ENCODE data around the gene RNASE8. TPM values are rescaled to one million over a fixed set of nuclear protein-coding genes. Genes with fewer than 3 reads are reported as not detected.
"Not testable (repeated sequence)": the region's sequence is repeated elsewhere in the genome, so short reads cannot be mapped to it uniquely, and the experiment has no call there.

The RNASE8 gene
- total RNA-seq, 1 experiment from 2014 or later = not detected

DNA sequence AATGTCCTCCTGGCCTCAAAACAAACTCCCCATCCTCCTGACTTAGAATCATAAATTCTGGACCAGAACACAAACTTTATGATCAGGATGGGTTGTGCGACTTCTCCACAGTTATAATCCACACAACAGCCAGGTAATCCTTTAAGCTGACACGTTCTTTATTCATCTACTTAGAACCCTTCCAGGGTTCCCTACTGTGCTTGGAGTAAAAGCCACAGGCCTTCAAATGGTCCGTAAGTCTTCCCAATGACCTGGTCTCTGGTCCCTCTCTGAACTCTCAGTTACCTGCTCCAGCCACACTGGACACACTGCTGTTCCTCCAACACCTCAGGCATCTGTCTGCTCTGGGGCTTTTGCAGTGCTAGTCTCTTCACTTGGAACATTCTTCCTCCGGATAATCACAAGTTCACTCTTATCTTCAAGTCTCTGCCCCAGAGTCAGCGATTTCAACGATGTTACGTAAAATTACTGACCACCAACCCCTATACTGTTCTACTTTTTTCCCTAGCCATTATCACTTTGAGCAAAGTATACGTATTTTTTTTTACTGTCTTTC is 17.2 kb upstream of the RNASE8 start:
- H3K4me1 ChIP-seq = peaks cover 24% of the 10 kb centered on the region
- no peaks in the 10 kb centered on the region for H3K9me3 ChIP-seq
- Mint-ChIP-seq H3K27ac (ENCODE audit: unreplicated experiment) (no peak overlapping the region), H3K27me3 (ENCODE audit: insufficient read depth, unreplicated experiment) (peaks cover 16% of the 10 kb centered on the region), H3K4me1 (ENCODE audit: low read depth, unreplicated experiment) (peaks cover 21% of the 10 kb centered on the region), H3K9me3 (ENCODE audit: unreplicated experiment) (no peaks in the 10 kb centered on the region), H3K36me3 (ENCODE audit: insufficient read depth, unreplicated experiment) (no peaks in the 10 kb centered on the region), H3K4me3 (ENCODE audit: unreplicated experiment) (no peak overlapping the region)
- H3K27me3 ChIP-seq (replicated peaks; ENCODE audit: control insufficient read depth, insufficient read depth, low read length) = no peaks in the 10 kb centered on the region
- no peak for TF ChIP-seq CTCF (IDR thresholded peaks at IDR 0.05; ENCODE audit: insufficient read depth in 1 of 2, low read depth in 1 of 2, low read length in 1 of 2, severe bottlenecking in 1 of 2, unreplicated experiment in 1 of 2)
- DNase-seq = no peak
- CTCF ChIA-PET = interaction anchor here (0.8 to 4.0 kb wide), 12 partner anchors 9 to 397 kb away, joined by 3 to 229 read pairs (median 8); partner anchors contain the start of genes ARHGEF40 and SLC39A2
- POLR2A ChIA-PET = interaction anchor here (2.0 kb wide), 1 partner anchor 26 kb away, joined by 12 read pairs; no protein-coding TSS in a partner anchor
- intact Hi-C loops (cut with micrococcal nuclease; ENCODE audit: unreplicated experiment) = loop anchor here (1.0 kb wide), 4 partner anchors 26 to 183 kb away; no protein-coding TSS in a partner anchor
- no TSS peak for BruUV-seq (replicated peaks)
- no peaks in the 10 kb centered on the region for H3K36me3 ChIP-seq (ENCODE audit: control insufficient read depth, insufficient read depth, low read length)
- no peak overlapping the region for H3K4me3 ChIP-seq (ENCODE audit: low read depth, low read length)

- POLR2A ChIA-PET; H3K27me3 ChIP-seq (replicated peaks; ENCODE audit: control insufficient read depth, insufficient read depth, low read length); H3K4me3 ChIP-seq (ENCODE audit: low read depth, low read length); H3K9me3 Mint-ChIP-seq (ENCODE audit: unreplicated experiment); H3K36me3 ChIP-seq (ENCODE audit: control insufficient read depth, insufficient read depth, low read length); BruUV-seq (replicated peaks); H3K4me3 Mint-ChIP-seq (ENCODE audit: unreplicated experiment); H3K36me3 Mint-ChIP-seq (ENCODE audit: insufficient read depth, unreplicated experiment); H3K27ac Mint-ChIP-seq (ENCODE audit: unreplicated experiment); DNase-seq; H3K9me3 ChIP-seq: not testable (repeated sequence)
- H3K27me3 Mint-ChIP-seq (ENCODE audit: insufficient read depth, unreplicated experiment) = peaks cover 16% of the 10 kb centered on the region
- intact Hi-C loops (cut with micrococcal nuclease; ENCODE audit: unreplicated experiment) = loop anchor here (1.0 kb wide), 4 partner anchors 27 to 184 kb away; no protein-coding TSS in a partner anchor
- H3K4me1 Mint-ChIP-seq (ENCODE audit: low read depth, unreplicated experiment) = peaks cover 21% of the 10 kb centered on the region
- peaks cover 24% of the 10 kb centered on the region for H3K4me1 ChIP-seq
- CTCF ChIA-PET = interaction anchor here (1.2 to 4.0 kb wide), 8 partner anchors 9 to 183 kb away, joined by 3 to 229 read pairs (median 9); partner anchors contain the start of gene ARHGEF40
Observed at GRCh38 chr14:21040941-21041340, 16.7 kb upstream of the RNASE8 start.

- peaks cover 21% of the 10 kb centered on the region for H3K4me1 Mint-ChIP-seq (ENCODE audit: low read depth, unreplicated experiment)
- peaks cover 16% of the 10 kb centered on the region for H3K27me3 Mint-ChIP-seq (ENCODE audit: insufficient read depth, unreplicated experiment)
- no peak within 1 kb of the TSS for H3K4me3 ChIP-seq (ENCODE audit: low read depth, low read length)
- CTCF ChIA-PET = interaction anchor here (0.7 to 4.0 kb wide), 2 partner anchors 27 kb away, joined by 3 to 229 read pairs; no protein-coding TSS in a partner anchor
- no peak for DNase-seq
- no peak within 1 kb of the TSS for H3K27ac Mint-ChIP-seq (ENCODE audit: unreplicated experiment)
- intact Hi-C loops (cut with micrococcal nuclease; ENCODE audit: unreplicated experiment) = no loop called here
- H3K36me3 Mint-ChIP-seq (ENCODE audit: insufficient read depth, unreplicated experiment) = no peaks in the 10 kb centered on the region
- BruUV-seq (replicated peaks) = no TSS peak
- POLR2A ChIA-PET = no interaction called here
- no peaks in the 10 kb centered on the region for H3K27me3 ChIP-seq (replicated peaks; ENCODE audit: control insufficient read depth, insufficient read depth, low read length)
- no peaks in the 10 kb centered on the region for H3K9me3 ChIP-seq
- no peak for TF ChIP-seq CTCF (IDR thresholded peaks at IDR 0.05; ENCODE audit: insufficient read depth in 1 of 2, low read depth in 1 of 2, low read length in 1 of 2, severe bottlenecking in 1 of 2, unreplicated experiment in 1 of 2)
- peaks cover 24% of the 10 kb centered on the region for H3K4me1 ChIP-seq
- no peak within 1 kb of the TSS for H3K4me3 Mint-ChIP-seq (ENCODE audit: unreplicated experiment)
- no peaks in the 10 kb centered on the region for H3K9me3 Mint-ChIP-seq (ENCODE audit: unreplicated experiment)
- no peaks in the 10 kb centered on the region for H3K36me3 ChIP-seq (ENCODE audit: control insufficient read depth, insufficient read depth, low read length)
Observed at GRCh38 chr14:21041676-21042433, 15.8 kb upstream of the RNASE8 start, which contains the start of gene RNASE7. RNASE7 (plus strand) TSS chr14:21042362; CDS start chr14:21042993, 631 bp downstream.

All from Caco-2 (cell line).